ENCODE measurements around the gene CLIC4. TPM values are rescaled to one million over a fixed set of nuclear protein-coding genes. Genes with fewer than 3 reads are reported as not detected.

CLIC4 gene
- total and polyA plus RNA-seq, 2 of the 8 experiments (the other 6 are each of a cell fraction or from before 2014, with no cell fraction given): 77.5 to 293 TPM

- DNase-seq (ENCODE audit: low read depth in 1 of 2, low spot score in 2 of 2) (no peak), FAIRE-seq (no peak)
- Histone ChIP-seq H2AFZ (ENCODE audit: low read length) (no peak overlapping the region), H2BK15ac (ENCODE audit: low read length) (no peak overlapping the region), H3K23ac (ENCODE audit: insufficient read length) (no peak overlapping the region), H3K36me3 (ENCODE audit: control insufficient read depth in 2 of 4, insufficient read depth in 4 of 4, low read length in 3 of 4) (peaks cover 0 to 10% (median 0%) of the 10 kb centered on the region in 4 experiments; a peak in 1 of 8 replicates), H2BK5ac (ENCODE audit: low read depth, low read length) (no peak overlapping the region), H2BK20ac (ENCODE audit: low read length) (no peak overlapping the region), H3K23me2 (ENCODE audit: low read depth, low read length) (no peaks in the 10 kb centered on the region), H4K91ac (replicated peaks; ENCODE audit: insufficient read length, low read length) (no peak overlapping the region), H3K9ac (replicated peaks in 1 of 4; ENCODE audit: extremely low read depth in 1 of 4, low read depth in 3 of 4, low read length in 3 of 4) (no peak overlapping the region), H3K56ac (replicated peaks; ENCODE audit: insufficient read length, low read depth, low read length) (no peak overlapping the region), H2AK5ac (ENCODE audit: low read depth, low read length) (no peak overlapping the region), H3K14ac (ENCODE audit: insufficient read length) (no peak overlapping the region), H4K8ac (ENCODE audit: extremely low read depth, insufficient read depth, low read length) (no peak overlapping the region), H3K27me3 (replicated peaks in 1 of 4; ENCODE audit: control insufficient read depth in 3 of 4, extremely low read depth in 1 of 4, insufficient read depth in 3 of 4, low read length in 3 of 4) (no peaks in the 10 kb centered on the region), H2BK12ac (ENCODE audit: low read depth, low read length) (no peak overlapping the region), H3K9me3 (ENCODE audit: insufficient read depth in 2 of 2, low read depth in 1 of 2, low read length in 1 of 2) (no peaks in the 10 kb centered on the region), H4K5ac (ENCODE audit: insufficient read length, low read depth, low read length) (no peak overlapping the region), H2BK120ac (replicated peaks; ENCODE audit: low read depth, low read length) (no peak overlapping the region), H3K4me2 (ENCODE audit: insufficient read depth in 1 of 2, low read depth in 2 of 2, low read length in 2 of 2) (no peak overlapping the region), H3K27ac (ENCODE audit: low read depth, low read length) (no peak overlapping the region), H3K79me2 (ENCODE audit: control insufficient read depth in 1 of 2, insufficient read depth in 2 of 2, low read length in 2 of 2) (peaks cover 20 to 98% of the 10 kb centered on the region in 2 experiments), H4K20me1 (replicated peaks in 1 of 2; ENCODE audit: control insufficient read depth in 1 of 2, insufficient read depth in 2 of 2, low read length in 2 of 2) (peaks cover 10 to 28% of the 10 kb centered on the region in 2 experiments), H3K79me1 (ENCODE audit: low read depth, low read length) (peaks cover 11% of the 10 kb centered on the region; the same call in 1 of the 2 replicates), H3K18ac (ENCODE audit: extremely low read depth, low read length) (no peak overlapping the region), H3K4me3 (ENCODE audit: extremely low read depth in 1 of 4, insufficient read depth in 2 of 4, low read depth in 3 of 4, low read length in 4 of 4) (no peak overlapping the region), H3K4me1 (replicated peaks in 1 of 4; ENCODE audit: control insufficient read depth in 3 of 4, insufficient read depth in 4 of 4, low read length in 3 of 4) (peaks cover 0 to 6% (median 0%) of the 10 kb centered on the region in 4 experiments; a peak in 2 of 7 replicates), H3K4ac (replicated peaks; ENCODE audit: insufficient read length, low read depth, low read length) (no peak overlapping the region)
- POLR2A ChIA-PET (ENCODE audit: partially characterized antibody): interaction anchor here (1.5 kb wide), 1 partner anchor 9 kb away, joined by 3 read pairs; no protein-coding TSS in a partner anchor
- WGBS, 2 experiments (ENCODE audit: extremely low coverage in 1 of 2, insufficient coverage in 1 of 2, insufficient read length in 1 of 2, insufficient replicate concordance in 2 of 2, low coverage in 1 of 2, low lambda C conversion rate in 2 of 2, missing lambda C conversion rate in 1 of 2): 86% methylated on average over 2 of the region's 2 CpGs; no CpG with 5 or more reads in 1 of the 2 experiments
- CTCF ChIA-PET (ENCODE audit: partially characterized antibody): interaction anchor here (0.7 to 2.9 kb wide), 3 partner anchors 15 to 94 kb away, joined by 3 to 10 read pairs (median 5); no protein-coding TSS in a partner anchor
- no peak for TF ChIP-seq CHD1 (IDR thresholded peaks at IDR 0.05; ENCODE audit: low read depth, low read length)
- TF ChIP-seq SAP30 (IDR thresholded peaks at IDR 0.05; ENCODE audit: insufficient read depth, insufficient replicate concordance, low read length): no peak
- no peak for TF ChIP-seq SIX5 (IDR thresholded peaks at IDR 0.05; ENCODE audit: low read depth, low read length)
- no peak for TF ChIP-seq USF2 (IDR thresholded peaks at IDR 0.05; ENCODE audit: low read length)
- TF ChIP-seq POLR2AphosphoS5 (IDR thresholded peaks at IDR 0.05; ENCODE audit: low read depth, low read length): no peak
- TF ChIP-seq KDM4A (IDR thresholded peaks at IDR 0.05; ENCODE audit: low read depth, low read length, severe bottlenecking): no peak
- TF ChIP-seq NRF1 (IDR thresholded peaks at IDR 0.05; ENCODE audit: low read depth, low read length): no peak
- no peak for TF ChIP-seq JUN (IDR thresholded peaks at IDR 0.05; ENCODE audit: low read depth, low read length)
- TF ChIP-seq MAFK (IDR thresholded peaks at IDR 0.05; ENCODE audit: low read depth, low read length): no peak
These were observed 32.9 kb downstream of the CLIC4 start for GRCh38 chr1:24778141-24778540.
